ENCODE measurements around the gene F2R.

DNA sequence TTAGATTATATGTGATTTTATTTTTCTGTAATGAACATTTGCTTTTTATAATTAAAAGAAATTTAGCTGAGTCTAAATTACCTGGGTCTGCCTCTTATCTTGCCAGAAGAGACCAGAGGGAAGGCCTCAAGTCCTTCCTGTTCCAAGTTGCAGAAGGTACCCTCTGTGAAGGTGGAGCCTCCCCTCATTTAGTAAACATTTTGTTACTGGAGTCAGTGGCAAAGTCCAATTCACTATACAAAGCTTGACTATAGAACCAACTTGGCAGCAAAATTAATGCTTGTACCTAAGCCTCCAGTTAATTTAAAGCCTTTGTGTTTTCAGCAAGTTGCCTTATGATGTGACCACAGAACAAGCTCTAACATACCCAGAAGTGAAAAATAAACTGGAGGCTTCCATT, 42.8 kb upstream of the F2R start:
- TF ChIP-seq, protein P1, sequence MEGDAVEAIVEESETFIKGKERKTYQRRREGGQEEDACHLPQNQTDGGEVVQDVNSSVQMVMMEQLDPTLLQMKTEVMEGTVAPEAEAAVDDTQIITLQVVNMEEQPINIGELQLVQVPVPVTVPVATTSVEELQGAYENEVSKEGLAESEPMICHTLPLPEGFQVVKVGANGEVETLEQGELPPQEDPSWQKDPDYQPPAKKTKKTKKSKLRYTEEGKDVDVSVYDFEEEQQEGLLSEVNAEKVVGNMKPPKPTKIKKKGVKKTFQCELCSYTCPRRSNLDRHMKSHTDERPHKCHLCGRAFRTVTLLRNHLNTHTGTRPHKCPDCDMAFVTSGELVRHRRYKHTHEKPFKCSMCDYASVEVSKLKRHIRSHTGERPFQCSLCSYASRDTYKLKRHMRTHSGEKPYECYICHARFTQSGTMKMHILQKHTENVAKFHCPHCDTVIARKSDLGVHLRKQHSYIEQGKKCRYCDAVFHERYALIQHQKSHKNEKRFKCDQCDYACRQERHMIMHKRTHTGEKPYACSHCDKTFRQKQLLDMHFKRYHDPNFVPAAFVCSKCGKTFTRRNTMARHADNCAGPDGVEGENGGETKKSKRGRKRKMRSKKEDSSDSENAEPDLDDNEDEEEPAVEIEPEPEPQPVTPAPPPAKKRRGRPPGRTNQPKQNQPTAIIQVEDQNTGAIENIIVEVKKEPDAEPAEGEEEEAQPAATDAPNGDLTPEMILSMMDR (IDR thresholded peaks at IDR 0.05): no peak
- no peak for TF ChIP-seq POLR2A (IDR thresholded peaks at IDR 0.05)
